ENCODE measurements around the gene FARSA. TPM values are rescaled to one million over a fixed set of nuclear protein-coding genes. Genes with fewer than 3 reads are reported as not detected.

The FARSA gene
- total and polyA plus RNA-seq, 2 donors (not counting 3 experiments of a cell fraction or from before 2014, with no cell fraction given): 51.8 to 77.4 TPM

DNA sequence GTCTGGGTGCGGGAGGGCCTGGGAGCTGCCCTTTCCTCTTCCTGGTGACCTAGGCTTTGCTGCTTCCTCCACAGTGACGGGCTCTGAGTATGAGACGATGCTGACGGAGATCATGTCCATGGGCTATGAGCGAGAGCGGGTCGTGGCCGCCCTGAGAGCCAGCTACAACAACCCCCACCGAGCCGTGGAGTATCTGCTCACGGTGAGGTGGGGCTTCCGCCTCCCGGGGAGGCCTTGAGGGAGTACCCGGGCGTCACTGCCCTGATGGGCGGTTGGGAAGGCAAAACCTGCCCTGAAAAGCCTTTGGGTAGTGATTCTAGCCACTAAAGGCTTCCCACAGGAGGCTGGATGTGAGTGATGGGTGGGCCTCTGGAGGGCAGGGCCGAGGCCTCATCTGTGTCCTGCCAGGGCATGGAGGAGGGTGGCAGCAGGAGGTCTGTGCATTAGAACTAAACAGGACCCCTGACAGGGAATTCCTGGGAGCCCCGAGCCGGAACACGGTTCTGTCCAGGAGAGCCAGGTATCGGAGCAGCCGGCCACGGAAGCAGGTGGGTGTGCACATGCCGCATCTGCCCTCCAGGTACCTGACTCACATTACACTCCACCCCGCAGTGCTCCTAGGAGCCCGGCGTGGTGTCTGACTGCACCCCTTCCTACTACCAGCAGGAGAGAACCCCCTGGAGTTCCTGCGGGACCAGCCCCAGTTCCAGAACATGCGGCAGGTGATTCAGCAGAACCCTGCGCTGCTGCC, 15.3 kb upstream of the FARSA start:
- Histone ChIP-seq H3K79me2 (ENCODE audit: control insufficient read depth, insufficient read depth, low read length) (peaks cover 33% of the 10 kb centered on the region), H3K9ac (replicated peaks; ENCODE audit: extremely low read depth, insufficient read depth, low read length) (no peak overlapping the region)

DNA sequence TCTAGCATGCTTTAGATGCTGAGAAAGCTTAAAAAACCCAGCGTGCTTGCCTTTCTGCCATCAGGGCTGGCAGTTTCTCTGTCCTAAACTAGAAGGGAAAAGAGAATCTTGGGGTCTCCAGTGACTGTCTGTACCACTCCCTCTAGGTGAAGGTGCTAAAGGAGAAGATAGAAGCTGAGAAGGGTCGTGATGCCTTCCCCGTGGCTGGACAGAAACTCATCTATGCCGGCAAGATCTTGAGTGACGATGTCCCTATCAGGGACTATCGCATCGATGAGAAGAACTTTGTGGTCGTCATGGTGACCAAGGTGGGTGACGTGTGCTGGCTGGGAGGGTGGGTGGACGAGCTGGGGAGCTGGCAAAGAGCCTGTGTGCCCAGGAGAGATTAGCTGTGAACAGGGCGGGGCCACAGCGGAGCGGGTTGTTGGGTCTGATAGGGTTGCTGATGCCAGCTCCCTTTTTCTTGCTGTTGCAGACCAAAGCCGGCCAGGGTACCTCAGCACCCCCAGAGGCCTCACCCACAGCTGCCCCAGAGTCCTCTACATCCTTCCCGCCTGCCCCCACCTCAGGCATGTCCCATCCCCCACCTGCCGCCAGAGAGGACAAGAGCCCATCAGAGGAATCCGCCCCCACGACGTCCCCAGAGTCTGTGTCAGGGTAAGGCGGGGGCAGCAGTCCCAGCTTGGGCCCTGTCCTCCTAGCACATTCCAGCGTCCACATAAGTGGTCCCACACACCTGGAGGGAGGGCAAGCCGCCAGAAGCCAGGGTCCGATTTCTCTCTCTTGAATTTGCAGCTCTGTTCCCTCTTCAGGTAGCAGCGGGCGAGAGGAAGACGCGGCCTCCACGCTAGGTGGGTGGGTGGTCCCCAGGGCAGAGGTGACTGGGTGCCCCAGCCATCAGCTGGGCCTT, 14.4 kb upstream of the FARSA start:
- ChIA-PET CTCF (interaction anchor here (0.9 kb wide), 1 partner anchor 18 kb away, joined by 4 read pairs; no protein-coding TSS in a partner anchor), POLR2A (no interaction called here)
- BruUV-seq (replicated peaks): no TSS peak
- no peak overlapping the region for H3K9ac ChIP-seq (replicated peaks; ENCODE audit: extremely low read depth, insufficient read depth, low read length)
- FAIRE-seq (no peak), DNase-seq (ENCODE audit: low read depth, low spot score) (no peak)
- peaks cover 20% of the 10 kb centered on the region for H3K4me1 ChIP-seq (ENCODE audit: control insufficient read depth, extremely low read depth, insufficient read depth, low read length)
- no peak for TF ChIP-seq GATA2 (IDR thresholded peaks at IDR 0.05; ENCODE audit: insufficient read depth, insufficient read length, low read depth, low read length)
- TF ChIP-seq JUN (IDR thresholded peaks at IDR 0.05; ENCODE audit: borderline replicate concordance, insufficient read depth, insufficient read length, low read depth): no peak
- no peak for TF ChIP-seq FOS (IDR thresholded peaks at IDR 0.05; ENCODE audit: borderline replicate concordance, insufficient read depth, low read length)
- TF ChIP-seq MYC (IDR thresholded peaks at IDR 0.05; ENCODE audit: low read depth, low read length): no peak
- no peak for TF ChIP-seq EZH2 (IDR thresholded peaks at IDR 0.05; ENCODE audit: borderline replicate concordance, low read depth, low read length, severe bottlenecking)
- no peak for TF ChIP-seq POLR2AphosphoS5 (IDR thresholded peaks at IDR 0.05; ENCODE audit: insufficient read depth, low read depth, low read length)
- TF ChIP-seq POLR2A (IDR thresholded peaks at IDR 0.05; ENCODE audit: low read depth, low read length): no peak
- TF ChIP-seq, protein P1, sequence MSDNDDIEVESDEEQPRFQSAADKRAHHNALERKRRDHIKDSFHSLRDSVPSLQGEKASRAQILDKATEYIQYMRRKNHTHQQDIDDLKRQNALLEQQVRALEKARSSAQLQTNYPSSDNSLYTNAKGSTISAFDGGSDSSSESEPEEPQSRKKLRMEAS (IDR thresholded peaks at IDR 0.05; ENCODE audit: insufficient read depth, insufficient read length): no peak
- TF ChIP-seq, protein P2, sequence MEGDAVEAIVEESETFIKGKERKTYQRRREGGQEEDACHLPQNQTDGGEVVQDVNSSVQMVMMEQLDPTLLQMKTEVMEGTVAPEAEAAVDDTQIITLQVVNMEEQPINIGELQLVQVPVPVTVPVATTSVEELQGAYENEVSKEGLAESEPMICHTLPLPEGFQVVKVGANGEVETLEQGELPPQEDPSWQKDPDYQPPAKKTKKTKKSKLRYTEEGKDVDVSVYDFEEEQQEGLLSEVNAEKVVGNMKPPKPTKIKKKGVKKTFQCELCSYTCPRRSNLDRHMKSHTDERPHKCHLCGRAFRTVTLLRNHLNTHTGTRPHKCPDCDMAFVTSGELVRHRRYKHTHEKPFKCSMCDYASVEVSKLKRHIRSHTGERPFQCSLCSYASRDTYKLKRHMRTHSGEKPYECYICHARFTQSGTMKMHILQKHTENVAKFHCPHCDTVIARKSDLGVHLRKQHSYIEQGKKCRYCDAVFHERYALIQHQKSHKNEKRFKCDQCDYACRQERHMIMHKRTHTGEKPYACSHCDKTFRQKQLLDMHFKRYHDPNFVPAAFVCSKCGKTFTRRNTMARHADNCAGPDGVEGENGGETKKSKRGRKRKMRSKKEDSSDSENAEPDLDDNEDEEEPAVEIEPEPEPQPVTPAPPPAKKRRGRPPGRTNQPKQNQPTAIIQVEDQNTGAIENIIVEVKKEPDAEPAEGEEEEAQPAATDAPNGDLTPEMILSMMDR (IDR thresholded peaks at IDR 0.05; ENCODE audit: extremely low read depth in 1 of 2, insufficient read depth in 1 of 2, low read depth in 1 of 2, low read length in 2 of 2): no peak
- H3K27ac ChIP-seq (ENCODE audit: insufficient read depth, low read depth, low read length): no peak overlapping the region
- dilution Hi-C loops (cut with MboI; ENCODE audit: extremely low pct_ligation_motif_present, low sequenced_read_pairs) (no loop called here), intact Hi-C loops (cut with micrococcal nuclease) (no loop called here)
- H3K36me3 ChIP-seq (ENCODE audit: control insufficient read depth in 2 of 2, extremely low read depth in 1 of 2, insufficient read depth in 2 of 2, low read length in 2 of 2): peaks cover 18 to 49% of the 10 kb centered on the region in 2 experiments
- H3K4me2 ChIP-seq (ENCODE audit: insufficient read depth, low read length): no peak overlapping the region
- H3K79me2 ChIP-seq (ENCODE audit: control insufficient read depth, insufficient read depth, low read length): peaks cover 35% of the 10 kb centered on the region
- H3K4me3 ChIP-seq (replicated peaks in 1 of 3; ENCODE audit: insufficient read depth in 1 of 3, low read depth in 1 of 3, low read length in 3 of 3): no peak overlapping the region
- no peaks in the 10 kb centered on the region for H3K9me3 ChIP-seq (replicated peaks; ENCODE audit: control insufficient read depth, insufficient read depth, low read length)
- no peaks in the 10 kb centered on the region for H4K20me1 ChIP-seq (replicated peaks; ENCODE audit: control insufficient read depth, extremely low read depth, insufficient read depth, low read length)
- H3K9me1 ChIP-seq (replicated peaks; ENCODE audit: control insufficient read depth, extremely low read depth, insufficient read depth, low read length): no peaks in the 10 kb centered on the region
- no peak overlapping the region for H2AFZ ChIP-seq (ENCODE audit: low read depth, low read length)
- H3K27me3 ChIP-seq (ENCODE audit: control insufficient read depth in 2 of 2, insufficient read depth in 2 of 2, low read length in 2 of 2): no peaks in the 10 kb centered on the region

More for the DNA sequence above, 15.3 kb upstream of the FARSA start:
- POLR2A ChIA-PET: no interaction called here
- Histone ChIP-seq H3K9me3 (replicated peaks; ENCODE audit: control insufficient read depth, insufficient read depth, low read length) (no peaks in the 10 kb centered on the region), H3K36me3 (ENCODE audit: control insufficient read depth in 2 of 2, extremely low read depth in 1 of 2, insufficient read depth in 2 of 2, low read length in 2 of 2) (peaks cover 16 to 43% of the 10 kb centered on the region in 2 experiments), H3K27ac (ENCODE audit: insufficient read depth, low read depth, low read length) (no peak overlapping the region), H2AFZ (ENCODE audit: low read depth, low read length) (no peak overlapping the region), H3K4me3 (replicated peaks in 1 of 3; ENCODE audit: insufficient read depth in 1 of 3, low read depth in 1 of 3, low read length in 3 of 3) (no peak overlapping the region), H3K9me1 (replicated peaks; ENCODE audit: control insufficient read depth, extremely low read depth, insufficient read depth, low read length) (no peaks in the 10 kb centered on the region), H3K27me3 (ENCODE audit: control insufficient read depth in 2 of 2, insufficient read depth in 2 of 2, low read length in 2 of 2) (no peaks in the 10 kb centered on the region), H4K20me1 (replicated peaks; ENCODE audit: control insufficient read depth, extremely low read depth, insufficient read depth, low read length) (no peaks in the 10 kb centered on the region), H3K4me1 (ENCODE audit: control insufficient read depth, extremely low read depth, insufficient read depth, low read length) (peaks cover 28% of the 10 kb centered on the region), H3K4me2 (ENCODE audit: insufficient read depth, low read length) (no peak overlapping the region)
- DNase-seq (ENCODE audit: low read depth, low spot score) (no peak), FAIRE-seq (no peak)
- intact Hi-C loops (cut with micrococcal nuclease) (no loop called here), dilution Hi-C loops (cut with MboI; ENCODE audit: extremely low pct_ligation_motif_present, low sequenced_read_pairs) (no loop called here)
- no TSS peak for BruUV-seq (replicated peaks)
- TF ChIP-seq EZH2 (IDR thresholded peaks at IDR 0.05; ENCODE audit: borderline replicate concordance, low read depth, low read length, severe bottlenecking) (no peak), POLR2A (IDR thresholded peaks at IDR 0.05; ENCODE audit: low read depth, low read length) (no peak), FOS (IDR thresholded peaks at IDR 0.05; ENCODE audit: borderline replicate concordance, insufficient read depth, low read length) (no peak), GATA2 (IDR thresholded peaks at IDR 0.05; ENCODE audit: insufficient read depth, insufficient read length, low read depth, low read length) (no peak), POLR2AphosphoS5 (IDR thresholded peaks at IDR 0.05; ENCODE audit: insufficient read depth, low read depth, low read length) (no peak)
- CTCF ChIA-PET: no interaction called here

Measured in endothelial cell of umbilical vein (primary cell).